Right kidney (tissue), 9 donors: ENCODE data around the gene SFI1.
"Not testable (repeated sequence)": the region's sequence is repeated elsewhere in the genome, so short reads cannot be mapped to it uniquely, and the experiment has no call there.

ENCODE experiments used
- DNase-seq: peaks from one replicate; pipeline ENCODE4 v3.0.0-alpha.2; 2016
- long read RNA-seq, 8 donors: transcript quantifications; one replicate each; lab custom pipeline, GENCODE V29; 2026

The SFI1 gene, protein sequence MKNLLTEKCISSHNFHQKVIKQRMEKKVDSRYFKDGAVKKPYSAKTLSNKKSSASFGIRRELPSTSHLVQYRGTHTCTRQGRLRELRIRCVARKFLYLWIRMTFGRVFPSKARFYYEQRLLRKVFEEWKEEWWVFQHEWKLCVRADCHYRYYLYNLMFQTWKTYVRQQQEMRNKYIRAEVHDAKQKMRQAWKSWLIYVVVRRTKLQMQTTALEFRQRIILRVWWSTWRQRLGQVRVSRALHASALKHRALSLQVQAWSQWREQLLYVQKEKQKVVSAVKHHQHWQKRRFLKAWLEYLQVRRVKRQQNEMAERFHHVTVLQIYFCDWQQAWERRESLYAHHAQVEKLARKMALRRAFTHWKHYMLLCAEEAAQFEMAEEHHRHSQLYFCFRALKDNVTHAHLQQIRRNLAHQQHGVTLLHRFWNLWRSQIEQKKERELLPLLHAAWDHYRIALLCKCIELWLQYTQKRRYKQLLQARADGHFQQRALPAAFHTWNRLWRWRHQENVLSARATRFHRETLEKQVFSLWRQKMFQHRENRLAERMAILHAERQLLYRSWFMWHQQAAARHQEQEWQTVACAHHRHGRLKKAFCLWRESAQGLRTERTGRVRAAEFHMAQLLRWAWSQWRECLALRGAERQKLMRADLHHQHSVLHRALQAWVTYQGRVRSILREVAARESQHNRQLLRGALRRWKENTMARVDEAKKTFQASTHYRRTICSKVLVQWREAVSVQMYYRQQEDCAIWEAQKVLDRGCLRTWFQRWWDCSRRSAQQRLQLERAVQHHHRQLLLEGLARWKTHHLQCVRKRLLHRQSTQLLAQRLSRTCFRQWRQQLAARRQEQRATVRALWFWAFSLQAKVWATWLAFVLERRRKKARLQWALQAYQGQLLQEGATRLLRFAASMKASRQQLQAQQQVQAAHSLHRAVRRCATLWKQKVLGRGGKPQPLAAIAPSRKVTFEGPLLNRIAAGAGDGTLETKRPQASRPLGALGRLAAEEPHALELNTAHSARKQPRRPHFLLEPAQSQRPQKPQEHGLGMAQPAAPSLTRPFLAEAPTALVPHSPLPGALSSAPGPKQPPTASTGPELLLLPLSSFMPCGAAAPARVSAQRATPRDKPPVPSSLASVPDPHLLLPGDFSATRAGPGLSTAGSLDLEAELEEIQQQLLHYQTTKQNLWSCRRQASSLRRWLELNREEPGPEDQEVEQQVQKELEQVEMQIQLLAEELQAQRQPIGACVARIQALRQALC
- long read RNA-seq, donor 1, partial matches to known transcripts: 61 of 62 reads
- long read RNA-seq, donor 1, other reads (novel, unspliced or antisense): 0 of 62 reads
- long read RNA-seq, donor 2: 0 reads
- long read RNA-seq, donor 3, partial matches to known transcripts: 0 of 1 reads
- long read RNA-seq, donor 3, other reads (novel, unspliced or antisense): 0 of 1 reads
- long read RNA-seq, donor 4, partial matches to known transcripts: 48 of 51 reads
- long read RNA-seq, donor 4, other reads (novel, unspliced or antisense): 0 of 51 reads
- long read RNA-seq, donor 5, partial matches to known transcripts: 62 of 64 reads
- long read RNA-seq, donor 5, other reads (novel, unspliced or antisense): 0 of 64 reads
- long read RNA-seq, donor 6: 0 reads
- long read RNA-seq, donor 7, partial matches to known transcripts: 77 of 84 reads
- long read RNA-seq, donor 7, other reads (novel, unspliced or antisense): 5 of 84 reads
- long read RNA-seq, donor 8, full-length matches to known transcripts: 1 of 55 reads
- long read RNA-seq, donor 8, partial matches to known transcripts: 54 of 55 reads
- long read RNA-seq, donor 8, other reads (novel, unspliced or antisense): 0 of 55 reads

DNA sequence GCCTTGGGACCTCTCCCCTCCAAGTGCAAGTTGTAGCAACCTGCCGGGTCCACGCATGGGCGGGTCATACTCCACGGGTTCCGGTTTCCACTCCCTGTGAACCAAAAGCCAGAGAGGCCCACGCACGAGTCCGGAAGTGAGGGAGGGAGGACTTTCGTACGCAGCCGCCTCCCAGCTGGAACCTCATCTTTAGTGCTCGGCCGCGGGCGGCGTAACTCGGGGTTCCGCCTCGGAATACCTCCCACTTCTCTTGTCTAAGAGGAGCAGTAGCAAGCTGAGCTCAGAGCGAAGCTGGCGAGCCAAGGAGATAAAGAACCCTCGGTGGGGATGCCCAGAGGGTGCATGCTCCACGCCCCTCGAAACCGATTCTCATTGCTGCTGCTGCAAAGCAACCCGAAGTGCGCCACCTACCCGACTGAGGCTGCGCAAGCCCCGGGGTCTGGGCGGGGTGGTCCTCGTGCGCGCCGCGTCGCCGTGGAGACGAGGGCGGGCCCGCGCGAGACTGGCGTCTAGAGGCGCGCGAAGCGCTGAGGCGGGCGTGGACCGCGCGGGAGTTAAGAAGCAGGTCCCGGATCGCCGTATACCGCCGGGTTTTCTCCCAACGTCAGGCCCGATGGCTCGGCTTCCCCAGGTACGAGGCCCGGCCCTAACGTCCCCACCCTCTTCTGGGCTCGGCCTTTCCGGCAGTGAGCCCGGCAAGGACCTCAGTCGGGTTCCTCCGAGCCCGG lies at the start of gene SFI1:
SFI1 (plus strand) TSS at position 530 of the 728 bp plus-strand sequence. CDS start 11,749 bp downstream, outside the sequence.
- peak; percentile 93 for DNase-seq

GRCh38 chr22:31446767-31447166 lies 49.6 kb upstream of the SFI1 start:
- DNase-seq: no peak

GRCh38 chr22:31447337-31447736 lies 49.0 kb upstream of the SFI1 start:
- no peak for DNase-seq

DNA sequence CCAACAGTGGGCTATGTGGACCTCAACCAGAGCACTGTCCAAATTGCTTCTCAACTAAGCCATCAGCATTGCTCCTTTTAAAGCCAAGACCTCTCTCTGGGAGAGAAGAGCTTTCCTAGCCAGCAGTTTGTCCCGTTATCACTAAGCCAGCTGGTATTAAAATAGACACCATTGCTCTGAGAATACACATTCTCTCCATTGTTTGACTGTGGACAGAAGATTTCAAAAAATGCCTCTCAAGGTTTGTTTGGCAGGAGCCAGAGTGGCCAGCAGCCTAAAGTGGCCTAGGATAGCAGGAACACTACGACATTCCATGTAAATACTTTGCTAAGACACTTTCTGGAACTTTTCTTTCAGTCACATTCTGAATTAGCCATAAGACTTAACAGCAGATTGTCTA lies 48.0 kb upstream of the SFI1 start:
- DNase-seq: no peak

DNA sequence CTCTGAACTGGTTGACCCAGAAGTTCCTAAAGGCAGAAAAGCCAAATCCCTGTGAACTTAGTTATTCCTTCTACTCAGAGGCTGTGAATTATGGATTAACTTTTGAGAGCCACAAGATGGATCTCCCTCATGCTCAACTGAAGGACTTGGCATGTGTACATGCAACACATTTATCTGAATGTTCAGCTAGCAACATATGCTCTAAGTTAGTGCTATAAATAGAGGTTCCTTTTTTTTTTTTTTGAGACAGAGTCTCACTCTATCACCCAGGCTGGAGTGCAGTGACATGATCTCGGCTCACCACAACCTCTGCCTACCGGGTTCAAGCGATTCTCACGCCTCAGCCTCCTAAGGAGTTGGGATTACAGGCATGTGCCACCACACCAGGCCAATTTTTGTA lies 46.8 kb upstream of the SFI1 start:
- DNase-seq: no peak

- DNase-seq: no peak
Measured at GRCh38 chr22:31451709-31452571, 44.4 kb upstream of the SFI1 start.

DNA sequence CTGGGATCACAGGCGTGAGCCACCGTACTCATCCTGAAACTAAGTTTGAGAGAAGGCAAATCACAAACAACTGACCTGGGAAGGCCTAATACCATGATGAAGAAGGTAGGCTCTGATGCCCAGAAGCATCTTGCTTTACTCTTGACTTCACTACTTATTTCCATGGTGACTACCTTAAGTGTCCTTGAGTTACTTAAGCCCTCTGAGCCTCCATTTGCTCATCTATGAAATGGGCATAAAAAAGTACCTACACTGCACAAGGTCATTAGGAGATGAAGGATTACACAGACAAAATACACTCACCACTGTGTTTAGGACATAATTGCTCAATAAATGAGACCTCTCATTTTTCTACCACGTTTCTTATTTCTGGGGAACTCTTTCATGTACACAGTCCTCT lies 34.6 kb upstream of the SFI1 start:
- no peak for DNase-seq

DNA sequence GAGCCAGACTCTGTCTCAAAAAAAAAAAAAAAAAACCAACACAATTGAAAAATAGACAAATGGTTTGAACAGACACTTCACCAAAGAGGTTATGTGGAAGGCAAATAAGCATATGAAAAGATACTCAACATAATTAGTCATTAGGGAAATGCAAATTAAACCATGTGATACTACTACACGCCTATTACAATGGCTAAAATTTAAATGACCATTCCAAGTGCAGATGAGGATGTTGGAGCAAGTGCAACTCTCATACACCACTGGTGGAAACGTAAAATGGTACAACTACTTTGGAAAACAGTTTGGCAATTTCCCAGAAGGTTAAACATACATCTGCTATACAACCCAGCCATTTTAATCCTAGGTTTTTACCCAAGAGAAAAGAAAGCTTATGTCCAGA lies 31.0 kb upstream of the SFI1 start:
- DNase-seq: no peak

DNA sequence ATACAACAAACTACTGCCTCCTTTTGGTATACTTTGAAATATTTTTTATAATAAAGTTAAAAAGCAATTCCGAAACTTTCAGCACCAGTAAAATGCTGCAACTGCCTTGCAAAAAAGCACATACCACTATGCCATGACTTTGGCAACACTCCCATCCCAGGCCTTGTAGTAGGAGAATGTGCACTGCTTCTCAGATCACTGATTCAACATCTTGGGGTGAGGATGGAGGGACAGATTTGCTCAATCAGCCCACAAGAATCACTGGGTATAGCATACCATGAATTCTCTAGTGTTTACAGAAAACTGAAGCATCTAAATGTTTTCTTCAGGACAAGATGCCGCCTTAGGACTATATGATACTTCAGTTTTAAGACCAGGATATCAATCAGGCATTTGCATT lies 21.6 kb upstream of the SFI1 start:
- DNase-seq: no peak

DNA sequence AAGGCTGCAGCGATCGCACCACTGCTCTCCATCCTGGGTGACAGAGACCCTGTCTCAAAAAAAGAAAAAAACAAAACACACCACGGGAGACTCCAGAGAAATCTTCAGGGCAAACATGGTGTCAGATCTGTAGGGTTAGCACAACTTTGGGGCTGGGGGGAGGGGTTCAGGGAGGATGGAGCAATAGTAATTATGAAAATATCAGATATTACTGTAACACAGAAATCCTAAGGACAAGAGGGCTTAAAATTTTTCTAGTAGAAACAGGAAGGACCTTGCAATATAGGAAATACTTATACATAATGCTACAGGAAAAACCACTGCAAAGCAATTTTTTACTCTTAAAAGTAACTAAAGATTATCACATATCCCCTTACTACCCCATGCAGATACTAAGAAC lies 20.5 kb upstream of the SFI1 start:
- DNase-seq: no peak

DNA sequence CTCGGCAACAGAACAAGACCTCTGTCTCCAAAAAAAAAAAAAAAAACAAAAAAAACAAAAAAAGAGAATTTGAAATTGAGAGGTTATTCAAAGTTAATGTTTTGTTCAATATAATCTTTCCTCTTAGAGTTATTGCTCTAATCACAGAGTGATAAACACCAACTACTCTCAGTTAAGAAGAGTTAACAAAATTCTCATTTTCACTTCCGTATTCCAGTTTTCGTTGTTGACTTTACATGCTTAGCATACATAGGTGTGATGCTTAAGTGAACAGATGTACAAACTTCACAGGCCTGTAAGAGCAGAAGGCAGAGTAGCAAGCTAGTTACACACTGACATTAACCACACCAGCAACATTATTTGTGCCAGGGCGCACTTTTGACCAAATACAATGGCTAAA lies 19.0 kb upstream of the SFI1 start:
- DNase-seq: no peak

DNA sequence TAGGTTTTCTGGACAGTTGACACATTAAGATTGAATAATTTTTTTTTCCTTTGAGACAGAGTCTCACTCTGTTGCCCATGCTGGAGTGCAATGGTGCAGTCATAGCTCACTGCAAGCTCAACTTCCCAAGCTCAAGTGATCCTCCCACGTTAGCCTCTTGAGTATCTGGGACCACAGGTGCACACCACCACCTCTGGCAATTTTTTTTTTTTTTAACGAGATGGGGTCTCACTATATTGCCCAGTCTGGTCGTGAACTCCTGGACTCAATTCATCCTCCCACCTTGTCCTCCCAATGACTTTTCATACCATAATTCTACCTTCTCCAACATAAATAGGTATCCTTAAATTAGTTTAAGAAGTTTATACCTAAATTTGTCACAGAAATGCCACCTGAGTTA lies 15.2 kb upstream of the SFI1 start:
- DNase-seq: no peak

DNA sequence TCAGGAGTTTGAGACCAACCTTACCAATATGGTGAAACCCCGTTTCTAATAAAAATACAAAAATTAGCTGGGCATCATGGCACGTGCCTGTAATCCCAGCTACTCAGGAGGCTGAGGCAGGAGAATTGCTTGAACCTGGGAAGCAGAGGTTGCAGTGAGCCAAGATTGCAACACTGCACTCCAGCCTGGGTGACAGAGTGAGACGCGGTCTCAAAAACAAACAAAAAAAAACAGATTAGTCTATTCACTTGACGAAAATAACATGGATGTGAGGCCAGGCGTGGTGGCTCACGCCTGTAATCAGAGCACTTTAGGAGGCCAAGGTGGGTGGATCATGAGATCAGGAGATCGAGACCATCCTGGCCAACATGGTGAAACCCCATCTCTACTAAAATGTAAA lies 13.9 kb upstream of the SFI1 start:
- not testable (repeated sequence) for DNase-seq

GRCh38 chr22:31486369-31486768 lies 10.0 kb upstream of the SFI1 start:
- not testable (repeated sequence) for DNase-seq

DNA sequence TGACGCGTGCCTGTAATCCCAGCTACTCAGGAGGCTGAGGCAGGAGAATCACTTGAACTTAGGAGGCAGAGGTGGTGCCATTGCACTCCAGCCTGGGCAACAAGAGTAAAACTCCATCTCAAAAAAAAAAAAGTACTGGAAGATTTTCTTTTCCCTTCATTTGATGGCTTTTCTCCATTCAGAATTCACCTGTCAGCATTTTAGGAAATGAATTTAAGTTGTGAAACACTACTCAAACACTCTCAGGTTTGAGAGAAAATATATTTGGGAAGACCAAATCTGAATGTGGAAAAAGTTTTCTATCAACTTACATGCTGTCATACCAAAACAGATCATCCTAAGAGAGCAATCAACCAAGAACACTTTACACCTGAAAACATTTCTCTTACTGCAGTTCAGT lies 9.4 kb upstream of the SFI1 start:
- no peak for DNase-seq

GRCh38 chr22:31488346-31488883 lies 7.9 kb upstream of the SFI1 start:
- DNase-seq: no peak

DNA sequence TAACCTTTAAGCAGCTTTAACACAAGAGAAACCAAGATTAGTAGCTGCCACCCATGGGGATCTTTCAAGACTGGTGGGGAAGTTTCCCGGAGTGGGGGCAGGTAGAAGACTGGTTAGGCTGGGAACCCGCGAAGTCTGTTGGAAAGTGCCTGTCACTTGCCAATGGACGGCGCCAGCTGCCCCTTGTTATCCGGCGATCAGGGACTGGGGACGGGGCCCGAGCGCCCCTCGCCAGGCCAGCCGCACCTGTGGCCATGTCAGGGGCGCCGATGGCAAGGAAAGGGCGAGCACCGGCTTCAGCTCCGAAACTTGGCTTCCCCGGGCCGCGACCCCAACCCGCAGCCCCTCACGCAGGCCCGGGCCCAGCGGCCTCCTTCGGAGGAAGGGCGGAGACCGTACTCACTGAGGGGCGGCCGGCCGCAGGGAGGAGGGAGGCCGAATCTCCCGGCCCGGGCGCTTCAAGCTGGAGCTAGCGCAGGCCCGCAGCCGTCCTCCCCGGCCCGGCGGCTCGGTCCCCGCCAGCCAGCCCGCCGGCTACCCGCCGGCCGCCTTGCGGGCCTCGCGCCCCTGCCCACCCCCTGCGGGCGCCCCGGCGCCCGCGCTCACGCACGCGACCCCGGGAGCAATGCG lies 7.2 kb upstream of the SFI1 start:
- peak; percentile 73 for DNase-seq

- DNase-seq: peak; percentile 99
Measured at GRCh38 chr22:31489632-31490495, 6.5 kb upstream of the SFI1 start, which contains the start of gene EIF4ENIF1. Gene EIF4ENIF1, minus strand, starts transcription at chr22:31489842. Its CDS starts 1,124 bp downstream, at chr22:31488718.
